Lower lobe of right lung (tissue), 2 donors: ENCODE measurements around the gene SCAPER. TPM values are rescaled to one million over a fixed set of nuclear protein-coding genes. Genes with fewer than 3 reads are reported as not detected.

Experiments used
- ATAC-seq, 2 donors: fragments of 200-7000 bp; cut with Tn5 transposase; one replicate each; pipeline ENCODE4 v1.9.1; 2020 to 2022; ENCODE audit warnings: mild to moderate bottlenecking in 2 of 2, moderate library complexity in 2 of 2
- DNase-seq: peaks from one replicate; pipeline ENCODE4 v3.0.0-alpha.2; 2020
- H3K27ac ChIP-seq: fragments of 200-600 bp; one replicate; pipeline ENCODE4 v1.8.0; 2022
- H3K27me3 ChIP-seq: fragments of 200-600 bp; one replicate; pipeline ENCODE4 v1.8.0; 2022; ENCODE audit warnings: low read depth
- H3K36me3 ChIP-seq: fragments of 200-600 bp; one replicate; pipeline ENCODE4 v1.8.0; 2022; ENCODE audit warnings: mild to moderate bottlenecking
- H3K4me1 ChIP-seq: fragments of 200-600 bp; one replicate; pipeline ENCODE4 v1.8.0; 2022
- H3K4me3 ChIP-seq: fragments of 200-600 bp; one replicate; pipeline ENCODE4 v1.8.0; 2022; ENCODE audit warnings: mild to moderate bottlenecking
- H3K9me3 ChIP-seq: fragments of 200-600 bp; one replicate; pipeline ENCODE4 v1.8.0; 2022
- CTCF ChIP-seq: fragments of 200-600 bp; IDR thresholded peaks from one replicate; pipeline ENCODE4 v1.8.0; 2022; ENCODE audit warnings: antibody characterized with exemption, mild to moderate bottlenecking
- intact Hi-C: fragments of 100-400 bp; cut with DNase I; formaldehyde crosslinking; loops from one replicate; pipeline ENCODE4 v1.11.0; 2022
- total RNA-seq: library from RNA; stranded (reverse); fragmentation: NEBNext Ultra II Directional; extraction: Animal tissue kit (Norgen Biotek cat#: 25700); gene quantifications from one replicate; pipeline ENCODE4 v1.2.1, GENCODE V29; 2021
- donor health status: DM: no; HTN: yes; CAD: no; lungs with severe emphysema.

The SCAPER gene
- total RNA-seq, 1 donor from 2014 or later = 34.2 TPM

DNA sequence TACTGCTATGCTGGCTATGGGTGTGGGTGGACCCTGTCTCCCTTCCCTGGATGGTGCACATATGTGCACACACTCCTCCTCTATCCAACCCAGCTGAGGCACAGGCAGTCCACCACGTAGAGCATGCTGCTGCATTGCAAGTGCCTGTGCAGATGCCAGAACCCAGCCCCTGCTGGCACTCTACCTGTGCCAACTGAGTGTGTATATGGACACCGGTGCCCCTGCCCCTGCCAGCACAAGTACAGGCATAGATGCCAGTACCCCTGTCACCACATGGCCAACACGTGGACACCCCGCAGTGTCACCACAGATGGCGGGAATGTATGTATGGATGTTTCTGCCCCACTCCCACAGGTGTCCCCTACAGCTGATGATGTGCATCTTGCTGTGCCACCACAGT, 352.0 kb downstream of the SCAPER start:
- H3K9me3 ChIP-seq = peaks cover 7% of the 10 kb centered on the region
- no peak overlapping the region for H3K4me3 ChIP-seq
- no peaks in the 10 kb centered on the region for H3K36me3 ChIP-seq
- no peaks in the 10 kb centered on the region for H3K27me3 ChIP-seq
- H3K4me1 ChIP-seq = no peaks in the 10 kb centered on the region
- intact Hi-C loops = no loop called here
- no peak for ATAC-seq
- DNase-seq = no peak
- no peak overlapping the region for H3K27ac ChIP-seq
- no peak for TF ChIP-seq CTCF

DNA sequence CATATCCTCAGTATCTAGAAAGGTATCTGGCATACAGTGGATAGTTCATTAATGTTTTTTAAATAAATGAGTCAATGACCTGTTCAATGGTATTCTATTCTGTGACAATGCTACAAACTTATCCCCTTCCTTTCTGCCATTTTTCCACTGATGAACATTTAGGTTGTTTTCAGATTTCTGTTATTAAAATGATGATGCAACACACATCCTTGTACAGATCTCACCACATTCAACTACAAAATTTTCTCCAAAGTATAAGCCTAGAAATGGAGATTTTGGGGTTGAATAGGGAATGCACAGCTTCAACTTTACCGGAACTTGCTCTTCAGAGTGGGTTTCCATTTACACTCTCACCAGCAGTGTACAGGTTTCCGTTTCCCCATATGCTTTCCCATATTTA, 358.3 kb downstream of the SCAPER start:
- TF ChIP-seq CTCF = no peak
- Histone ChIP-seq H3K27me3 (no peaks in the 10 kb centered on the region), H3K27ac (no peak overlapping the region), H3K9me3 (no peaks in the 10 kb centered on the region), H3K36me3 (no peaks in the 10 kb centered on the region), H3K4me3 (no peak overlapping the region), H3K4me1 (no peaks in the 10 kb centered on the region)
- ATAC-seq = no peak
- intact Hi-C loops = no loop called here
- no peak for DNase-seq

DNA sequence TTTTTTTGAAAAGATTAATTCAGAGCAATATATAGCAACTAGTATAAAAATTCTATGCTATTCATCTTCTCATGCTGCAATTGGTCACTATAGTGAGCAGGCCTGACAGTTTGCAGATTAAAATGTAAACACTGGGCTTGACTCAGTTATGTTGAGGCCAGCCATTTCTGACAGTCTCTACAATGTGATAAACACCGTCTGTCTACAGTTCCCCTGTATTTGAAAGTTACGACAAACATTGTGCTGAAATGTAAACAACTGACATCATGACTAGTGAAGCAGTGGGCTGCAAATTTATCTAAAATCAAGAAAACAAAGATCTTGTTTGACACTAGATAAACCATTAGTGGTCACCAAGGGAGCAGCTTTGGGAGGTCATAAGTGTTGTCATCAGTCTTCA, 371.1 kb downstream of the SCAPER start:
- Histone ChIP-seq H3K4me3 (no peak overlapping the region), H3K36me3 (no peaks in the 10 kb centered on the region), H3K9me3 (no peaks in the 10 kb centered on the region), H3K27me3 (no peaks in the 10 kb centered on the region), H3K4me1 (no peaks in the 10 kb centered on the region), H3K27ac (no peak overlapping the region)
- no peak for TF ChIP-seq CTCF
- ATAC-seq (no peak), DNase-seq (no peak)
- intact Hi-C loops = no loop called here

DNA sequence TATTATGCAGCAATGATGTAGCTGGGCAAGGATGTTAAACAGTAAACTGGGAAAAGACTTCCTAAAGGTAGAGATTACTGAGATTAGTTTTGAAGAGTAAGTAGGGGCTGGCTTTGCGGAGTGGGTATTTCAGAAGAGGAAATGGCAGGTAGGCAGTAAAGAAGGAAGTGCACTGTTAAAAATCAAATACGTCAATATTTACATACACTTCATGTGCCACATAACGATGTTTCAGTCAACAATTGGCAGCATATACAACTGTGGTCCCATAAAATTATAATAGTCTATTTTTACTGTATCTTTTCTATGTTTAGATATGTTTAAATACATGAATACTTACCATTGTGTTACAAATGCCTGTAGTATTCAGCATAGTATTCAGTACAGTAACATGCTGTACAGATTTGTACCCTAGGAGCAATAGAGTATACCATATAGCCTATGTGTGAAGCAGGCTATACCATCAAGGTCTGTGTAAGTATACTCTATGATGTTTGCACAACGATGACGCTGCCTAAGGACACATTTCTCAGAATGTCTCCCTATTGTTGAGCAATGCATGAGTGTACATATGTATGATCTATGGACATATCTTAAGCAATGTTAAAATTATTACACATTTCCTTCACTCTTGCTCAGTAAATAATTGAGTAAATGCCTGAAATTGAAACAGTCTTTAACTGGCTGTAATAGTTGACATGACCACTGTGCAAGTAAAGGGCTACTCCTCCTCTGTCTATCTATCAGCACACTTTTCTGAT, 371.9 kb downstream of the SCAPER start:
- H3K9me3 ChIP-seq = no peaks in the 10 kb centered on the region
- ATAC-seq (peak in 1 of 2 donors; percentile 75), DNase-seq (no peak)
- H3K4me3 ChIP-seq = no peak overlapping the region
- H3K27ac ChIP-seq = no peak overlapping the region
- TF ChIP-seq CTCF = no peak
- H3K36me3 ChIP-seq = no peaks in the 10 kb centered on the region
- H3K27me3 ChIP-seq = no peaks in the 10 kb centered on the region
- intact Hi-C loops = no loop called here
- no peaks in the 10 kb centered on the region for H3K4me1 ChIP-seq

- intact Hi-C loops = no loop called here
- ATAC-seq = no peak
- H3K36me3 ChIP-seq = no peaks in the 10 kb centered on the region
- no peaks in the 10 kb centered on the region for H3K27me3 ChIP-seq
- H3K9me3 ChIP-seq = no peaks in the 10 kb centered on the region
- no peak for TF ChIP-seq CTCF
- no peaks in the 10 kb centered on the region for H3K4me1 ChIP-seq
- H3K27ac ChIP-seq = no peak overlapping the region
- no peak overlapping the region for H3K4me3 ChIP-seq
- DNase-seq = no peak
Observed at GRCh38 chr15:76529911-76530310, 375.2 kb downstream of the SCAPER start.
